Kidney epithelial cell (primary cell): ENCODE measurements around the gene PTP4A2. TPM values are rescaled to one million over a fixed set of nuclear protein-coding genes. Genes with fewer than 3 reads are reported as not detected.

Source experiments
- DNase-seq: peaks from one replicate; pipeline ENCODE4 v3.0.0-alpha.2; 2010; ENCODE audit warnings: low read depth
- H3K27me3 ChIP-seq: 2 replicates; pipeline ENCODE4 v1.6.0; 2011; ENCODE audit warnings: low read length; ENCODE audit not compliant: control insufficient read depth, insufficient read depth
- H3K36me3 ChIP-seq: 2 replicates; pipeline ENCODE4 v1.5.1; 2011; ENCODE audit warnings: low read length; ENCODE audit not compliant: control insufficient read depth, insufficient read depth
- H3K4me3 ChIP-seq: 2 replicates; pipeline ENCODE4 v1.5.1; 2011; ENCODE audit warnings: low read depth, mild to moderate bottlenecking, control low read depth, low read length
- CTCF ChIP-seq: IDR thresholded peaks from 2 replicates; pipeline ENCODE4 v1.5.1; 2011; ENCODE audit warnings: mild to moderate bottlenecking, moderate library complexity, low read length, control low read depth, inconsistent platforms; ENCODE audit not compliant: insufficient read depth, poor library complexity, severe bottlenecking
- total RNA-seq: library from RNA; depleted of rRNA; stranded (reverse); fragments of >200 nt; gene quantifications from 2 replicates; pipeline ENCODE4 v1.2.3, GENCODE V29; 2015

The PTP4A2 gene
- total RNA-seq, 1 donor from 2014 or later = 346 TPM

- TF ChIP-seq CTCF = no peak
- Histone ChIP-seq H3K36me3 (no peaks in the 10 kb centered on the region), H3K4me3 (no peak overlapping the region), H3K27me3 (no peaks in the 10 kb centered on the region)
- no peak for DNase-seq
Observed at GRCh38 chr1:31867546-31867945, 70.6 kb downstream of the PTP4A2 start.

DNA sequence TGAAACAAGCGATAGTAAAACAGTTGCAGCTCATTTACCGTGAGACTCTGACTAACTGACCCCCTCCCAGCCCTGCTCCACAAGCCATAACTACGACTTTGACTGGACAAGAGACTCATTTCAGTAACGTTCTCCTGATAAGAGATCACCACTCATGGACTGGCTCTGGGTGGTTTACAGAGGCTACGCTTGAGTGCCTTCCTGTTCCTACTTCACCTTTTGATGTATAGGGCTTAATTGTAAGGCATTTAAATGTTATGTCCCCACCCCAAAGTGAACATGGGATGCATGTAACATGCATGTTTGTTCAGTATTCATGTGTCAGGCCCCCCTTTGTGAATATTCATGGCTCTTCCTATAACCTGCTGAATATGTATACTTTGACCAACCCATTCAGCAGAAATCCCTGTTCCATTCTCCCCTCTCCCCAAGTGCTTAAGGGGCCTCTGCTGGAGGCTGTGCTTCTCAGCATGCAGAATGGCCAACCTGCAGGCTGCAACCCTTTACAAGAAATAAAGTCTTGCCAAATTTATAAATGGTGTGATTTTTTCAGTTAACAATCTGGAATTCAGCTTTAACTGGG lies 71.6 kb downstream of the PTP4A2 start:
- Histone ChIP-seq H3K4me3 (no peak overlapping the region), H3K36me3 (no peaks in the 10 kb centered on the region), H3K27me3 (no peaks in the 10 kb centered on the region)
- no peak for TF ChIP-seq CTCF
- DNase-seq = no peak

DNA sequence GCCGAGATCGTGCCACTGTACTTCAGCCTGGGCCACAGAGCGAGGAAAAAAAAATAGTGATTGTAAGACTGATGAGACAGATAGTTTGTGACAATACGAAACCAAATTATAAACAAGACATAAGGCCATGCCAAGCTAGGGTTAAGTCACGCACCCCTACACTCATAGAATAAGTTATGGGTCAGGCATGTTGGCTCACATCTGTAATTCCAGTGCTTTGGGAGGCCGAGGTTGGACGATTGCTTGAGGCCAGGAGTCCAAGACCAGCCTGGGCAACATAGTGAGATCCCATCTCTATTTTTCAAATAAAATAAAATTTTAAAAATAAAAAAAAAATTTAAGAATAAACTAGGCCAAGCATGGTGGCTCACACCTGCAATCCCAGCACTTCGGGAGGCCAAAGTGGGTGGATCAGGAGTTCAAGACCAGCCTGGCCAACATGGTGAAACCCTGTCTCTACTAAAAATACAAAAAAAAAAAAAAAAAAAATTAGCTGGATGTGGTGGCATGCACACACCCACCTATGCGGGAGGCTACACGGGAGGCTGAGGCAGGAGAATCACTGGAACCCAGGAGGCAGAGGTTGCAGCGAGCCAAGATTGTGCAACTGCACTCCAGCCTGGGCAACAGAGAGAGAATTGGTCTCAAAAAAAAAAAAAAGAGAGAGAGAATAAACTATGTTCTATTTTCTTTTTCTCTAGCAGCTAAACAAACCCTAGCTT lies 72.3 kb downstream of the PTP4A2 start:
- H3K36me3 ChIP-seq = no peaks in the 10 kb centered on the region
- H3K4me3 ChIP-seq = no peak overlapping the region
- DNase-seq = no peak
- H3K27me3 ChIP-seq = no peaks in the 10 kb centered on the region
- no peak for TF ChIP-seq CTCF

DNA sequence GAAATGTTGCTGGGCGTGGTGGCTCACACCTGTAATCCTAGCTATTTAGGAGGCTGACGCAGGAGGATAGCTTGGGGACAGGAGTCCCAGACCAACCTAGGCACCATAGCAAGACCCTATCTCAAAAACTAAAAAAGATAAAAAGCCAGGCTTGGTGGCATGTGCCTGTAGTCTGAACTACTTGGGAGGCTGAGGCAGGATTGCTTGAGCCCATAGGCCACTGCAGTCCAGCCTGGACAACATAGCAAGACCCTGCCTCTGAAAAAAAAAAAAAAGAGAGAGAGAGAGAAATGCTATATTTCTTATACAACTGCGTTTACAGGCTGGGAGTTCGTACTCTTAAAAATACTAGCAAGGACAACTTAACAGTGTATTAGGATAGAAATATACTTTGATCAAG lies 76.1 kb downstream of the PTP4A2 start:
- H3K27me3 ChIP-seq = no peaks in the 10 kb centered on the region
- no peak for DNase-seq
- no peak overlapping the region for H3K4me3 ChIP-seq
- no peaks in the 10 kb centered on the region for H3K36me3 ChIP-seq
- TF ChIP-seq CTCF = no peak

DNA sequence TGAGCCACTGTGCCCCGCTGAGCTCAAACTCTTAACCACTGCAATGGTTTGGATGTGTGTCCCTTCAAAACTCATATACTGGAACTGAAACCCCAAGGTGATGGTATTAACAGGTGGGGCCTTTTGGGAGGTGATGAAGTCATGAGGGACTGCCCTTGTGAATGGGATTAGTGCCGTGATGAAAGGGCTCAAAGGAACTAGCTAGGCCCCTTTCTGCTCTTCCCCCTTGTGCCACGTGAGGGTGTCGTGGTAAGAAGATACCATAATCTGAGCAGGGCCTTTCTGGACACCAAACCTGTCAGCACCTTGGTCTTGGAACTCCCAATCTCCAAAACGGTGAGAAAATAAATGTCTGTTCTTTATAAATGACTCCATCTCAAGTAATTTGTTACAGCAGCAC lies 76.8 kb downstream of the PTP4A2 start:
- Histone ChIP-seq H3K27me3 (no peaks in the 10 kb centered on the region), H3K36me3 (no peaks in the 10 kb centered on the region), H3K4me3 (no peak overlapping the region)
- no peak for TF ChIP-seq CTCF
- no peak for DNase-seq

DNA sequence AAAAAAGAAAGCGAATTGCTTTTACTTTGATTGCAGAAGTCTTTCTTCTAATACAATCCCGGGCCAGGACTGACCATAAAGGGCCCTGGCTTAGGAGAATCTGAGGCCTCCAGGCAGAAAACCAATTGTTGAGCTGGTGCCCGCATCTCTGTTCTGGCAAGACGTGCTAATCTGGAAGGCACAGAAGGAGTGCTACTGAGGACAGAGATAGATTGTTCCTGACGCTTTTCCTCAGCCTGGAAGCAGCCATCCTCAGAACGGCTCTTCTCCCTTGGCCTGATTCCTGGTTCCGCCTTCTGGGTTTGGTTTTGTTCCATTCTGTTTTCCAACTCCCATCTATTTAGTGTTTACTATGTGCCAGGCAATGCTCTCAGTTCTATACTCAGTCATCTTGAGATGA lies 77.6 kb downstream of the PTP4A2 start:
- Histone ChIP-seq H3K36me3 (no peaks in the 10 kb centered on the region), H3K27me3 (no peaks in the 10 kb centered on the region), H3K4me3 (no peak overlapping the region)
- TF ChIP-seq CTCF = no peak
- DNase-seq = no peak
